NCI-H446 (cell line): ENCODE data around the gene LGALS4.
"Not testable (repeated sequence)": the region's sequence is repeated elsewhere in the genome, so short reads cannot be mapped to it uniquely, and the experiment has no call there.

Experiments used
- DNase-seq, 2 experiments: peaks; one replicate each; lab custom pipeline; 2025; lab: John Stamatoyannopoulos, UW

The LGALS4 gene, protein sequence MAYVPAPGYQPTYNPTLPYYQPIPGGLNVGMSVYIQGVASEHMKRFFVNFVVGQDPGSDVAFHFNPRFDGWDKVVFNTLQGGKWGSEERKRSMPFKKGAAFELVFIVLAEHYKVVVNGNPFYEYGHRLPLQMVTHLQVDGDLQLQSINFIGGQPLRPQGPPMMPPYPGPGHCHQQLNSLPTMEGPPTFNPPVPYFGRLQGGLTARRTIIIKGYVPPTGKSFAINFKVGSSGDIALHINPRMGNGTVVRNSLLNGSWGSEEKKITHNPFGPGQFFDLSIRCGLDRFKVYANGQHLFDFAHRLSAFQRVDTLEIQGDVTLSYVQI

GRCh38 chr19:38812841-38813320 lies at the start of gene LGALS4:
Gene LGALS4 (minus strand): TSS chr19:38812945. CDS start chr19:38812886, 59 bp downstream.
- no peak for DNase-seq

DNA sequence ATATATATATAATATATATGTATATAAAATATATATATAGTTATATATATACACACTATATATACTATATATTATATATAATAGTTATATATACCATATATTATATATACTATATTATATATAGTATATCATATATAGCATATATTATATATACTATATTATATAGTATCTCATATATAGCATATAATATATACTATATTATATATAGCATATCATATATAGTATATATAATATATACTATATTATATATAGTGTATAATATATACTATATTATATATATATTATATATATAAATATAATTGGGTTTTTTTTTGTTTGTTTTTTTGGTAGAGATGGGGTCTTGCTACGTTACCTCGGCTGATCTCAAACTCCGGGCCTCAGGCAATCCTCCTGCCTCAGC lies 48.6 kb upstream of the LGALS4 start:
- no peak for DNase-seq

DNA sequence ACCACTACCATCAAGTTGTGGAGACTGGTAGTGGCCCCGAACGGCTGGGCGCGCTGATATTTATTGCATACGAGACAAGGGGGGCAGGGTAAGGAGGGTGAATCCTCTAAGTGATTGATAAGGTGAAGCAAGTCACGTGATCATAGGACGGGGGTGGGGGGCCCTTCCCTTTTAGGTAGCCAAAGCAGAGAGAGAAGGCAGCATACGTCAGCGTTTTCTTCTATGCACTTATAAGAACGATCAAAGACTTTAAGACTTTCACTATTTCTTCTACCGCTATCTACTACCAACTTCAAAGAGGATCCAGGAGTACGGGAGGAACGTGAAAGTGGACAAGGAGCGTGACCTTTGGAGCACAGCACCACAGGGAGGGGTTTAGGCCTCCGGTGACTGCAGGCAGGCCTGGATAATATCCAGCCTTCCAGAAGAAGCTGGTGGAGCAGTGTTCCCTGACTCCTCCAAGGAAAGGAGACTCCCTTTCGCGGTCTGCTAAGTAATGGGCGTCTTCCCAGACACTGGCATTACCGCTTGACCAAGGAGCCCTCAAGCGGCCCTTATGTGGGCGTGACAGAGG lies 47.0 kb upstream of the LGALS4 start:
- DNase-seq: not testable (repeated sequence)

DNA sequence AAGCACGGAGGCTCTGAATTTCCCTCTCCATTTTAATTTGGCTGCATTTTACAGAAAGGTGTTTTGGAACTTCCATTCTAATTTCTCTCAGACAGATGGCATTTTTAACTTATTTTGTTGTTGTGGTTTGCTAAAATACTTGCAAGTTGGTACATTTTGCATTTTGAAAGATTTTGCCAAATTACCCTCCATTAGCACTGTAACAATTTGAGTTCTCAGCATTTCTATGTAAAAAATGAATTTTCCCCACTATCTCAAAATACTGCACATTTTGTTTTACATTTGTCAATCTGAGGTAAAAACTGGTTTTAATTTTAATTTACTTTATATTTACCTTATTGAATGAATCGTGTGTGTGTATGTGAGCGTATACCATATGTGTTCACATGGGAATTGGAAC lies 44.1 kb upstream of the LGALS4 start:
- DNase-seq: no peak

GRCh38 chr19:38855751-38856150 lies 43.0 kb upstream of the LGALS4 start:
- not testable (repeated sequence) for DNase-seq

DNA sequence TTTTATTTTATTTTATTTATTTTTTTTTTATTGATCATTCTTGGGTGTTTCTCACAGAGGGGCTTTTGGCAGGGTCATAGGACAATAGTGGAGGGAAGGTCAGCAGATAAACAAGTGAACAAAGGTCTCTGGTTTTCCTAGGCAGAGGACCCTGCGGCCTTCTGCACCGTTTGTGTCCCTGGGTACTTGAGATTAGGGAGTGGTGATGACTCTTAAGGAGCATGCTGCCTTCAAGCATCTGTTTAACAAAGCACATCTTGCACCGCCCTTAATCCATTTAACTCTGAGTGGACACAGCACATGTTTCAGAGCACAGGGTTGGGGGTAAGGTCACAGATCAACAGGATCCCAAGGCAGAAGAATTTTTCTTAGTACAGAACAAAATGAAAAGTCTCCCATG lies 42.2 kb upstream of the LGALS4 start:
- DNase-seq: not testable (repeated sequence)

DNA sequence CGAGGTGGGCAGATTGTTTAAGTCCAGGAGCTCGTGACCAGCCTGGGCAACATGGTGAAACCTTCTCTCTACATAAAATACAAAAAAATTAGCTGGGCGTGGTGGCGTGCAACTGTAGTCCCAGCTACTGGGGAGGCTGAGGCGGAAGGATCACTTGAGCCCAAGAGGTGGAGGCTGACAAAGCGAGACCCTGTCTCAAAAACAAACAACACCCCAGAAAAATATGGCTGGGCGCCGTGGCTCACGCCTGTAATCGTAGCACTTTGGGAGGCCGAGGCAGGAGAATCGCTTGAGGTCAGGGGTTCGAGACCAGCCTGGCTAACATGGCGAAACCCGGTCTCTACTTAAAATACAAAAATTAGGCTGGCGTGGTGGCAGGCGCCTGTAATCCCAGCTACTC lies 40.5 kb upstream of the LGALS4 start:
- DNase-seq: no peak

- DNase-seq: peak in 1 of 2 experiments; percentile 56
These were observed 39.7 kb upstream of the LGALS4 start for GRCh38 chr19:38852231-38853044.

DNA sequence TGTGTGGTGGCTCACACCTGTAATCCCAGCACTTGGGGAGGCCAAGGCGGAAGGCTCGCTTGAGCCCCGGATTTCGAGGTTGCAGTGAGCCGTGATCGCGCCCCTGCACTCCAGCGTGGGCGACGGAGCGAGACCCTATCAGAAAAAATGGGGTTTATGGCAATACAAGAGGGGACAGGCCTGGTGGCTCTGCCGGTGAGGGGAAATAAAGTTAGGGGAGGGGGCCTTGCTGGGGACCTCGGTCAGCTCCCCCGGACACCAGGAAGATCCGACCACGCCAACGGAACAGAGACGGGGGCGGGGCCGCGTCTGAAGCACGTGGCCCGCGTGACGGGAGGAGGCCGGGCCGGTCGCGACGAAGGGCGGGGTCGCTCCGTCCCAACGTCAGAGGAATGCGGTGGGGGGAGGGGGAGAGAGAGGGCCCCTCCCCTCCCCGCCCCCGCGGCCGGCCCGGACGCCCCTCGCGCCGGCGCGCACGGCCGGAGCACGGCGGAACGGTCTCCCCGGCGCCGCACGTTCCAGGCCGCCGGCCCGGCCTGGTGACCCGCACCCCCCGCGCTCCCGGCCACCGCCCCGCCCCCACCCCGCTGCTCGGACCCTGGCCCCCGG lies 39.0 kb upstream of the LGALS4 start:
- peak; percentile 85 to 94 for DNase-seq

GRCh38 chr19:38850976-38851621 lies 38.4 kb upstream of the LGALS4 start:
- peak in 1 of 2 experiments; percentile 59 for DNase-seq

- DNase-seq: no peak
These were observed 37.8 kb upstream of the LGALS4 start for GRCh38 chr19:38850436-38850975.

GRCh38 chr19:38849860-38850435 lies 37.2 kb upstream of the LGALS4 start, which contains the start of gene HNRNPL:
Gene HNRNPL (minus strand): TSS chr19:38849986. CDS start chr19:38849966, 20 bp downstream.
- peak; percentile 100 for DNase-seq

DNA sequence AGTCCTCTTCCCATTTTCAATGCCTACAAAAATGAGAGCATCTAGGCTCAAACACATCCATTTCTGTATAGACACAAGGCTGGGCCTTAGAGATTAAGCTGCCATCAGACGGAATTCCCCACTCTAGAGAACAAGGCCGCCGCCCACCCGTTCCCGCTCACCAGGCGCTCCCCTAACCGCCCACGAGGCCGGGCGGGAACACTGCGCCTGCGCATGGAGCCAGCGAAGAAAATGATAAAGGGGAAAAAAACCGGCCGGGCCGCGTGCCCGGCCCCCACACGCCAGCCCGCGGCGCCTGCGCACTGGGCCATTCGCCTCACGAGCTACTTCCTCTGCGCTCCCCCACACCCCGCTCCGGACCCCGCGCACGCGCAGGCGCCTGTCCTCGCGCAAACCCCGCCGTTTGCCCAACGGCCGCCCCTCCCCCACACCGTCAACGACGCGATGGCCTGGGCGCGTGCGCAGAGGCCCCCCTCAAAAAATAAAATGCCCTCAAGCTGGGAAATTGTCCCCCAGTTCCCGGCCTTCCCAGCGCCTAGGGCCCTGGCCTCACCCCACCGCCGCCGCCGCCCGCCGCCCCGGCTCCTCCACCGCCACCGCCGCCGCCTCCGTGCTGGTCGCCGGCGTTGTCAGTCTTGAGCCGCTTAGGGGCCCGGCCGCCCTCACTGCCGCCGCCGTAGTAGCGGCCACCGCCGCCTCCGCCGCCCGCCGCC lies 36.6 kb upstream of the LGALS4 start:
- peak; percentile 97 to 99 for DNase-seq

DNA sequence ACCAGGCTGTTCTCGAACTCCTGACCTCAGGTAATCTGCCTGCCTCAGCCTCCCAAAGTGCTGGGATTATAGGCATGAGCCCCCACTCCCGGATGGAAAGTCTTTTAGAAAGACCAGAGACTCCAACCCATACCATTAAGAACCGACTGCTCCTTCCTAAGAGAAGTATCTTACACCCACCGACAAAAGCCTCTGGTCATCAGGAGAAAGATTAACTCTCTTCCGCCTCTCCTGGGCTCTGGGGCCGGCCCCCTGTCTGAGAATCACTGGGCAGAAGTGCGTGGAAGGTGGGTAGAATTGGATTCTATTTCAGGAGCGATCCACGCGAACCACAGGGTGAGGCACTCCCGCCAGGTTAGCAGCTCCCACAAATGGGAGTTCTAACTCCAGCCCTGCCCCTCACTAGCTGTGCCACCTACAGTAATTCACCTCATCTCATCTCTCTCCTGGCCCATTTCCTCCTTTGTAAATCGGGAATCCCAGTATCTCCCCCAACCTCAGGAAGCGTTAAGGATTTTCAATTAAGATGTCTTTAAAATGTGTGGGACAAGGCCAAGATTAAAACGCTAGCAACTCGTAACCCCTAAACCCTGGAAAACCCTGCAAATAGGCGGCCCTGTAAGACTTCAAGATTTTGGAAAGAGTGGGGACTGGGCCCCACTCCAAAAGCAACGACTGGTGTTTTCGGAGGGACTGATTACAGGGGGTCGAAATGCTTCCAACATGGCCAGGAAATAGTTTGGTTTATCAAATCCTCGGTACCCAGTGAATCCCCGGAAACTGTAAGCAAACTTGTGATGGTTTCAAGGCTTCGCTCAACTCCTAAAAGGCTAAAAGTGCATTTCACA lies 35.8 kb upstream of the LGALS4 start:
- no peak for DNase-seq

DNA sequence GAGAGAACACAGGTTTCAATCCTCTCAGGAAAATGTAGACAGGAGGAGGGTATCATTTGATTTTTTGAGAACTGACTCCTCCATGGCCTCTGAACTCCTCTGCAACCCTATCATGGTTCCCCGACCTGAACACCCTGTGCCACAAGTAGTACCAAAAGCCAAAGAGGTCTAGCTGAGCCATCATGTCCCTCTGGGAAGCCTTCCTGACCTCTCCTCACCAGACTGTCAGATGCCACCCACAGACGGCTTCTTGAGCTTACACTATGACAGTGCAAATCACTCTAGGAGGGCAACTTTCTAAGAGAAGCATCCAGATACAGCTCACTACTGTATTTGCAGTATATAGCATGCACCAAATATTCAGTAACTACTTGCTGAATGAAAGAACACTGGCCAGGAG lies 33.4 kb upstream of the LGALS4 start:
- DNase-seq: no peak

DNA sequence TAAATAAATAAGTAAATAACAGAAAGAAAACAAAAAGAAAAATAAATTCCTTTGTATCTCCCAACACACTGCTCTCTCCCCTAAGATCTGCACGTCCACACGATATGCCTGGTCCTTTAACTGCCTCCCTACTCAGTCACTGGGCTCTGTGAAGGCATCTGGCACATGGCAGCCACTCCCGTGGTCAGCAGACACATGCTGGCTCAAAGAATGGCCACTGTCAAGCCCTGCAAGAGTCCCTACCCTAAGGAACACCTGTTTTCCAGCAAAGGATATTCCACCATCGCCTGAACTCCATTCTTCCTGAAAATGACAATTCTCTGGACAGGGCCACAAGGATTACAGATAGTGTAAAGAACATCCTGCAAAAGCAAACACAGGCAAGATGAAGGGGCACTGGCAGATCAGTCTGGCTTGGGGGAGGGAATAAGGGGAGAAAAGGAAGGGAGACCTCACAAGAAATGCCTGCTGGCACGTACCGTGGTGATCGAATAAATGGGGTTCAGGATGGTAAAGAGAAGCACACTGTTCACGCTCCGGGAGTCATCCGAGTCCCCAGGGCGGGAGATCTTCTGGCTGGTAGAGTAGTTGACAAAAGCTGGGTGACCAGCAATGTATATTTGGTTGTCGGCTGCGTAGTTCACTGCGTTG lies 32.8 kb upstream of the LGALS4 start:
- DNase-seq: no peak

GRCh38 chr19:38844093-38844686 lies 31.4 kb upstream of the LGALS4 start:
- DNase-seq: no peak

- no peak for DNase-seq
These were observed 30.5 kb upstream of the LGALS4 start for GRCh38 chr19:38843175-38843758.
